K562 (cell line): ENCODE results near the gene NDOR1. TPM values are rescaled to one million over a fixed set of nuclear protein-coding genes. Genes with fewer than 3 reads are reported as not detected.
A peak's percentile ranks its signal among the peaks of the same experiment; 100 is the strongest.

Experiments
- ARID3B ChIP-seq: fragments of 250-450 bp; sonication (Bioruptor Pico); IDR thresholded peaks from 2 replicates; pipeline ENCODE4 v1.4.0; 2020; ENCODE audit warnings: borderline replicate concordance
- EHMT2 ChIP-seq: fragments of 450-650 bp; IDR thresholded peaks from 2 replicates; pipeline ENCODE4 v1.6.1; 2018; ENCODE audit warnings: antibody characterized with exemption
- KAT8 ChIP-seq: fragments of 450-650 bp; IDR thresholded peaks from 2 replicates; pipeline ENCODE4 v1.6.1; 2016; ENCODE audit warnings: low read depth, mild to moderate bottlenecking
- KLF1 ChIP-seq: fragments of 450-650 bp; IDR thresholded peaks from 2 replicates; pipeline ENCODE4 v1.6.1; 2016; ENCODE audit warnings: missing genetic modification characterization, missing compliant biosample characterization
- MLX ChIP-seq, 2 experiments: fragments of 450-650 bp in 1 of 2; sonication (generic) in 1 of 2; formaldehyde crosslinking; conservative IDR thresholded peaks; 2 replicates each; pipeline versions ENCODE4 v1.4.0 to v1.8.1; 2020 to 2022; ENCODE audit warnings: mild to moderate bottlenecking in 1 of 2, missing genetic modification reagents in 1 of 2
- NFE2 ChIP-seq: IDR thresholded peaks from 2 replicates; pipeline ENCODE4 v1.6.1; 2014; ENCODE audit warnings: antibody characterized with exemption, low read depth
- NR4A1 ChIP-seq, 2 experiments: fragments of 250-450 bp in 1 of 2; fragments of 450-650 bp in 1 of 2; sonication (Bioruptor Pico) in 1 of 2; IDR thresholded peaks; 2 replicates each; pipeline versions ENCODE4 v1.4.0 to v1.6.1; 2016 to 2020; ENCODE audit warnings: mild to moderate bottlenecking in 2 of 2, missing compliant biosample characterization in 1 of 2, missing genetic modification characterization in 1 of 2, moderate library complexity in 1 of 2
- RBBP5 ChIP-seq: fragments of 200-600 bp; sonication (generic); IDR thresholded peaks from 2 replicates; pipeline ENCODE4 v1.6.1; 2012; ENCODE audit warnings: borderline replicate concordance, mild to moderate bottlenecking, low read length, control low read depth, inconsistent platforms; ENCODE audit not compliant: insufficient read depth, poor library complexity, severe bottlenecking
- TEAD2 ChIP-seq: fragments of 450-650 bp; IDR thresholded peaks from 2 replicates; pipeline ENCODE4 v1.6.1; 2016; ENCODE audit warnings: missing genetic modification characterization, control low read depth, missing compliant biosample characterization
- YBX1 ChIP-seq: fragments of 450-650 bp; IDR thresholded peaks from 2 replicates; pipeline ENCODE4 v1.7.1; 2016; ENCODE audit warnings: mild to moderate bottlenecking
- polyA plus RNA-seq, 8 experiments: library from polyadenylated mRNA; depleted of rRNA in 4 of 8; stranded (reverse) in 5 of 8; unstranded in 3 of 8; fragments of >200 nt; fragmentation: Nextera tagmentation in 2 of 8; fragmentation: Illumina TruSeq in 1 of 8; extraction: Ambion mirVana in 2 of 8; extraction: Trizol in 1 of 8; gene quantifications; 2 replicates each; pipeline versions ENCODE4 v1.2.1 to v1.2.3, GENCODE V29; 2011 to 2014; ENCODE audit warnings: inconsistent platforms in 1 of 8, missing spikeins in 1 of 8
- total RNA-seq, 7 experiments: library from RNA; depleted of rRNA in 6 of 7; stranded (reverse); fragments of >200 nt in 6 of 7; fragmentation: Illumina TruSeq in 2 of 7; extraction: Trizol in 2 of 7; gene quantifications; 2 replicates each; pipeline versions ENCODE4 v1.2.1 to v1.2.3, GENCODE V29; 2011 to 2021; ENCODE audit warnings: low replicate concordance in 1 of 7
- TF ChIP-seq, protein P1 (sequence below): fragments of 250-450 bp; sonication (Bioruptor Pico); IDR thresholded peaks from 2 replicates; pipeline ENCODE4 v1.4.0; 2020
- TF ChIP-seq, protein P2 (sequence below): sonication (generic); formaldehyde crosslinking; IDR thresholded peaks from 2 replicates; pipeline ENCODE4 v1.8.1; 2023; ENCODE audit warnings: mild to moderate bottlenecking, missing genetic modification reagents
- TF ChIP-seq, protein P3 (sequence below): fragments of 450-650 bp; IDR thresholded peaks from 2 replicates; pipeline ENCODE4 v1.6.1; 2016; ENCODE audit warnings: borderline replicate concordance

NDOR1 gene
- total and polyA plus RNA-seq, 9 of the 15 experiments (the other 6 are each of a cell fraction or from before 2014, with no cell fraction given): 0.06 to 36.9 (median 6.9) TPM

DNA sequence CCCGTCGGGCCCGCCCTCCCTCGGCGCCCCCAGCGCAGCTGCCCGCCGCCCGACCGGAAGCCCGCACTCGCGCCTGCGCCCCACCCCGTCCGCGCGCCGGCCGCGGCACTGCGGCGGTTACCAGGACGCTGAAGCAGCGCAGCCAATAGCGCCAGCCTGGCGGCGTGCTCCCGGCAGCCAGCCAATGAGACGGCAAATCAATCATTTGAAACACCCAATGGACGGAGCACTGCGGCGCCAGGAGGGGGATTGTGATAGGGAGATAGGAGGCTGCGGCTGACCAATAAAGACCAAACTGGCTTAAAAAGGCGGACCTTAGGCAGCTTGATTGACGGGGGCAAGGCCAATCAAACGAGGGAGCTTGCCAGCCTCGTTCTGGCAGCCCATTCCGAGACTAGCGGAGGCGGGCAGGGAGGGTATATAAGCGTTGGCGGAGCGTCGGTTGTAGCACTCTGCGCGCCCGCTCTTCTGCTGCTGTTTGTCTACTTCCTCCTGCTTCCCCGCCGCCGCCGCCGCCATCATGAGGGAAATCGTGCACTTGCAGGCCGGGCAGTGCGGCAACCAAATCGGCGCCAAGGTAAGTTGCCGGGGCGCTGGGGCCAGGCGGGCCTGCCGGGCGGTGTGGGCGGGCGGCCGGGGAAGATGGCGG is 35.5 kb downstream of the NDOR1 start, which contains the start of gene TUBB4B (continued):
- TF ChIP-seq ARID3B (CRISPR knock-in tag) (no peak), NR4A1 (CRISPR knock-in tag; IDR thresholded peaks at IDR 0.05) (no peak), NR4A1 (tag; IDR thresholded peaks at IDR 0.05) (no peak), YBX1 (no peak), TEAD2 (tag) (no peak), RBBP5 (no peak), EHMT2 (no peak), NFE2 (peak; percentile 7; the same call in 1 of the 2 replicates), KLF1 (tag) (peak; percentile 18; the same call in 1 of the 2 replicates), MLX (CRISPR knock-in tag; conservative IDR thresholded peaks at IDR 0.05) (0 out of 4 replicates have a peak, but pooled peaks of 1 of the 2 experiments have one; percentile 78), KAT8 (no peak)
- TF ChIP-seq, protein P1, sequence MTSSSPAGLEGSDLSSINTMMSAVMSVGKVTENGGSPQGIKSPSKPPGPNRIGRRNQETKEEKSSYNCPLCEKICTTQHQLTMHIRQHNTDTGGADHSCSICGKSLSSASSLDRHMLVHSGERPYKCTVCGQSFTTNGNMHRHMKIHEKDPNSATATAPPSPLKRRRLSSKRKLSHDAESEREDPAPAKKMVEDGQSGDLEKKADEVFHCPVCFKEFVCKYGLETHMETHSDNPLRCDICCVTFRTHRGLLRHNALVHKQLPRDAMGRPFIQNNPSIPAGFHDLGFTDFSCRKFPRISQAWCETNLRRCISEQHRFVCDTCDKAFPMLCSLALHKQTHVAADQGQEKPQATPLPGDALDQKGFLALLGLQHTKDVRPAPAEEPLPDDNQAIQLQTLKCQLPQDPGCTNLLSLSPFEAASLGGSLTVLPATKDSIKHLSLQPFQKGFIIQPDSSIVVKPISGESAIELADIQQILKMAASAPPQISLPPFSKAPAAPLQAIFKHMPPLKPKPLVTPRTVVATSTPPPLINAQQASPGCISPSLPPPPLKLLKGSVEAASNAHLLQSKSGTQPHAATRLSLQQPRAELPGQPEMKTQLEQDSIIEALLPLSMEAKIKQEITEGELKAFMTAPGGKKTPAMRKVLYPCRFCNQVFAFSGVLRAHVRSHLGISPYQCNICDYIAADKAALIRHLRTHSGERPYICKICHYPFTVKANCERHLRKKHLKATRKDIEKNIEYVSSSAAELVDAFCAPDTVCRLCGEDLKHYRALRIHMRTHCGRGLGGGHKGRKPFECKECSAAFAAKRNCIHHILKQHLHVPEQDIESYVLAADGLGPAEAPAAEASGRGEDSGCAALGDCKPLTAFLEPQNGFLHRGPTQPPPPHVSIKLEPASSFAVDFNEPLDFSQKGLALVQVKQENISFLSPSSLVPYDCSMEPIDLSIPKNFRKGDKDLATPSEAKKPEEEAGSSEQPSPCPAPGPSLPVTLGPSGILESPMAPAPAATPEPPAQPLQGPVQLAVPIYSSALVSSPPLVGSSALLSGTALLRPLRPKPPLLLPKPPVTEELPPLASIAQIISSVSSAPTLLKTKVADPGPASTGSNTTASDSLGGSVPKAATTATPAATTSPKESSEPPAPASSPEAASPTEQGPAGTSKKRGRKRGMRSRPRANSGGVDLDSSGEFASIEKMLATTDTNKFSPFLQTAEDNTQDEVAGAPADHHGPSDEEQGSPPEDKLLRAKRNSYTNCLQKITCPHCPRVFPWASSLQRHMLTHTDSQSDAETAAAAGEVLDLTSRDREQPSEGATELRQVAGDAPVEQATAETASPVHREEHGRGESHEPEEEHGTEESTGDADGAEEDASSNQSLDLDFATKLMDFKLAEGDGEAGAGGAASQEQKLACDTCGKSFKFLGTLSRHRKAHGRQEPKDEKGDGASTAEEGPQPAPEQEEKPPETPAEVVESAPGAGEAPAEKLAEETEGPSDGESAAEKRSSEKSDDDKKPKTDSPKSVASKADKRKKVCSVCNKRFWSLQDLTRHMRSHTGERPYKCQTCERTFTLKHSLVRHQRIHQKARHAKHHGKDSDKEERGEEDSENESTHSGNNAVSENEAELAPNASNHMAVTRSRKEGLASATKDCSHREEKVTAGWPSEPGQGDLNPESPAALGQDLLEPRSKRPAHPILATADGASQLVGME (CRISPR knock-in tag): no peak
- TF ChIP-seq, protein P2, sequence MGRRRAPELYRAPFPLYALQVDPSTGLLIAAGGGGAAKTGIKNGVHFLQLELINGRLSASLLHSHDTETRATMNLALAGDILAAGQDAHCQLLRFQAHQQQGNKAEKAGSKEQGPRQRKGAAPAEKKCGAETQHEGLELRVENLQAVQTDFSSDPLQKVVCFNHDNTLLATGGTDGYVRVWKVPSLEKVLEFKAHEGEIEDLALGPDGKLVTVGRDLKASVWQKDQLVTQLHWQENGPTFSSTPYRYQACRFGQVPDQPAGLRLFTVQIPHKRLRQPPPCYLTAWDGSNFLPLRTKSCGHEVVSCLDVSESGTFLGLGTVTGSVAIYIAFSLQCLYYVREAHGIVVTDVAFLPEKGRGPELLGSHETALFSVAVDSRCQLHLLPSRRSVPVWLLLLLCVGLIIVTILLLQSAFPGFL (CRISPR knock-in tag): peak; percentile 93
- TF ChIP-seq, protein P3, sequence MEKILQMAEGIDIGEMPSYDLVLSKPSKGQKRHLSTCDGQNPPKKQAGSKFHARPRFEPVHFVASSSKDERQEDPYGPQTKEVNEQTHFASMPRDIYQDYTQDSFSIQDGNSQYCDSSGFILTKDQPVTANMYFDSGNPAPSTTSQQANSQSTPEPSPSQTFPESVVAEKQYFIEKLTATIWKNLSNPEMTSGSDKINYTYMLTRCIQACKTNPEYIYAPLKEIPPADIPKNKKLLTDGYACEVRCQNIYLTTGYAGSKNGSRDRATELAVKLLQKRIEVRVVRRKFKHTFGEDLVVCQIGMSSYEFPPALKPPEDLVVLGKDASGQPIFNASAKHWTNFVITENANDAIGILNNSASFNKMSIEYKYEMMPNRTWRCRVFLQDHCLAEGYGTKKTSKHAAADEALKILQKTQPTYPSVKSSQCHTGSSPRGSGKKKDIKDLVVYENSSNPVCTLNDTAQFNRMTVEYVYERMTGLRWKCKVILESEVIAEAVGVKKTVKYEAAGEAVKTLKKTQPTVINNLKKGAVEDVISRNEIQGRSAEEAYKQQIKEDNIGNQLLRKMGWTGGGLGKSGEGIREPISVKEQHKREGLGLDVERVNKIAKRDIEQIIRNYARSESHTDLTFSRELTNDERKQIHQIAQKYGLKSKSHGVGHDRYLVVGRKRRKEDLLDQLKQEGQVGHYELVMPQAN: no peak
